Adipose tissue (tissue), 3 donors: ENCODE data around the gene MKX. TPM values are rescaled to one million over a fixed set of nuclear protein-coding genes. Genes with fewer than 3 reads are reported as not detected.

Source experiments
- H3K27ac ChIP-seq: one replicate; pipeline ENCODE4 v1.5.1; 2013; ENCODE audit warnings: low read depth, low read length
- WGBS, 3 donors: extraction: QIAGEN DNeasy Blood & Tissue Kit; methylation state at CpG; one replicate each; pipeline ENCODE4 v1.1.7; 2013; 5-methylcytosine and 5-hydroxymethylcytosine counted together
- polyA plus RNA-seq, 3 donors: library from polyadenylated mRNA; stranded (reverse); fragments of 200-250 nt; gene quantifications; one replicate each; pipeline ENCODE4 v1.2.3, GENCODE V29; 2013
- donor health status: healthy with polysubstance abuse.
- donor health status: Bipolar disorder and iron deficiency.
- donor health status: healthy.

The MKX gene
- polyA plus RNA-seq, 3 donors: 0.15 to 1.5 (median 1.2) TPM

- no peak overlapping the region for H3K27ac ChIP-seq
- 1% methylated on average over 67 to 75 of the region's 75 CpGs for WGBS, 3 donors
Observed at GRCh38 chr10:27743012-27743876, 2.4 kb downstream of the MKX start.

GRCh38 chr10:27742195-27743011, 3.2 kb downstream of the MKX start:
- WGBS, 3 donors: 1% methylated on average over 61 to 75 of the region's 75 CpGs
- no peak overlapping the region for H3K27ac ChIP-seq

- 11 to 16% (median 15%) methylated on average over 52 to 55 of the region's 55 CpGs for WGBS, 3 donors
- H3K27ac ChIP-seq: no peak overlapping the region
Observed at GRCh38 chr10:27741173-27742091, 4.2 kb downstream of the MKX start.

- WGBS, 3 donors: 78 to 85% (median 81%) methylated on average over 1 of the region's 1 CpG
Observed at GRCh38 chr10:27736396-27736795, 9.2 kb downstream of the MKX start.

GRCh38 chr10:27730041-27730440, 15.6 kb downstream of the MKX start:
- H3K27ac ChIP-seq: no peak overlapping the region
- 98 to 100% (median 100%) methylated on average over 1 of the region's 1 CpG for WGBS, 3 donors

More at GRCh38 chr10:27736396-27736795, 9.2 kb downstream of the MKX start:
- H3K27ac ChIP-seq: no peak overlapping the region

- WGBS, 3 donors: 63 to 91% (median 71%) methylated on average over 3 of the region's 3 CpGs
- H3K27ac ChIP-seq: no peak overlapping the region
Observed at GRCh38 chr10:27728338-27728737, 17.3 kb downstream of the MKX start.

GRCh38 chr10:27724287-27724686, 21.3 kb downstream of the MKX start:
- no peak overlapping the region for H3K27ac ChIP-seq
- 53 to 88% (median 88%) methylated on average over 1 of the region's 1 CpG for WGBS, 3 donors

- H3K27ac ChIP-seq: no peak overlapping the region
Observed at GRCh38 chr10:27723436-27723835, 22.2 kb downstream of the MKX start.

- 89 to 97% (median 94%) methylated on average over 1 of the region's 1 CpG for WGBS, 3 donors
- H3K27ac ChIP-seq: no peak overlapping the region
Observed at GRCh38 chr10:27720529-27720928, 25.1 kb downstream of the MKX start.

GRCh38 chr10:27719052-27719451, 26.6 kb downstream of the MKX start:
- H3K27ac ChIP-seq: no peak overlapping the region
- 75 to 88% (median 81%) methylated on average over 3 of the region's 3 CpGs for WGBS, 3 donors

- H3K27ac ChIP-seq: no peak overlapping the region
- WGBS, 3 donors: 70 to 85% (median 74%) methylated on average over 3 of the region's 3 CpGs
Observed at GRCh38 chr10:27717861-27718260, 27.8 kb downstream of the MKX start.

- H3K27ac ChIP-seq: no peak overlapping the region
- whole genome bisulfite sequencing, 3 donors: 79 to 85% (median 84%) methylated on average over 3 of the region's 3 CpGs
Observed at GRCh38 chr10:27717224-27717623, 28.4 kb downstream of the MKX start.

GRCh38 chr10:27716521-27716920, 29.1 kb downstream of the MKX start:
- no peak overlapping the region for H3K27ac ChIP-seq
- 72 to 93% (median 74%) methylated on average over 5 of the region's 5 CpGs for WGBS, 3 donors

- no peak overlapping the region for H3K27ac ChIP-seq
- 67 to 83% (median 83%) methylated on average over 3 of the region's 3 CpGs for WGBS, 3 donors
Observed at GRCh38 chr10:27715505-27715904, 30.1 kb downstream of the MKX start.

- WGBS, 3 donors: 36 to 85% (median 39%) methylated on average over 4 of the region's 4 CpGs
- no peak overlapping the region for H3K27ac ChIP-seq
Observed at GRCh38 chr10:27714349-27714748, 31.3 kb downstream of the MKX start.

- H3K27ac ChIP-seq: no peak overlapping the region
- WGBS, 3 donors: 39 to 62% (median 49%) methylated on average over 3 of the region's 3 CpGs
Observed at GRCh38 chr10:27713941-27714340, 31.7 kb downstream of the MKX start.

GRCh38 chr10:27710014-27710413, 35.6 kb downstream of the MKX start:
- no peak overlapping the region for H3K27ac ChIP-seq

GRCh38 chr10:27709304-27709703, 36.3 kb downstream of the MKX start:
- 95 to 97% (median 97%) methylated on average over 3 of the region's 3 CpGs for WGBS, 3 donors
- no peak overlapping the region for H3K27ac ChIP-seq
